OCI-LY3 (cell line): Measurements from ENCODE around the gene MORN4.
A peak's percentile ranks its signal among the peaks of the same experiment; 100 is the strongest.

Experiments
- EZH2phosphoT487 ChIP-seq: fragments of 200-600 bp; shearing (Covaris generic); IDR thresholded peaks from 2 replicates; pipeline ENCODE4 v1.6.1; 2018; ENCODE audit warnings: antibody characterized with exemption, mixed run types, low read depth
- TF ChIP-seq, protein P1 (sequence below): fragments of 200-600, 300-600 bp; sonication (generic); IDR thresholded peaks from 2 replicates; pipeline ENCODE4 v1.5.1; 2014; ENCODE audit warnings: antibody characterized with exemption, low read length, low read depth

DNA sequence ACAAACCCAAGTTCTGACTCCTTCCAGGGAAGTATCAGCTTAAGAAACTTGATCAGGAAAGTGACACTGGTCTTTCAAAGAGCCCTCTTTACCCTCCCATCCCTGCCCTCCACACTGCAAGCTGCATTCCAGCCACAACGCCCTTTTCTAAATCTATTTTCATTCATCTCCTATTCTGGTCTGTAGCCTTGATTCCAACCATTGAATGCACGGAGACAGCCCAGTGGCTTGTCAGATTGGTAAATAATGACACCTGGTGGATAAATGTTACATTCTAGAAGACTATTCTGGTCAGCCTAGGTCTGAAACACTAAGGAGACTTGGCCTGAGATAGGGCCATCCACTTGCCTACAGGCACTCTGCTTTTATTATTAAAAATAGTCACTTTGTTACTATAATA, 20.9 kb downstream of the MORN4 start:
- TF ChIP-seq, protein P1, sequence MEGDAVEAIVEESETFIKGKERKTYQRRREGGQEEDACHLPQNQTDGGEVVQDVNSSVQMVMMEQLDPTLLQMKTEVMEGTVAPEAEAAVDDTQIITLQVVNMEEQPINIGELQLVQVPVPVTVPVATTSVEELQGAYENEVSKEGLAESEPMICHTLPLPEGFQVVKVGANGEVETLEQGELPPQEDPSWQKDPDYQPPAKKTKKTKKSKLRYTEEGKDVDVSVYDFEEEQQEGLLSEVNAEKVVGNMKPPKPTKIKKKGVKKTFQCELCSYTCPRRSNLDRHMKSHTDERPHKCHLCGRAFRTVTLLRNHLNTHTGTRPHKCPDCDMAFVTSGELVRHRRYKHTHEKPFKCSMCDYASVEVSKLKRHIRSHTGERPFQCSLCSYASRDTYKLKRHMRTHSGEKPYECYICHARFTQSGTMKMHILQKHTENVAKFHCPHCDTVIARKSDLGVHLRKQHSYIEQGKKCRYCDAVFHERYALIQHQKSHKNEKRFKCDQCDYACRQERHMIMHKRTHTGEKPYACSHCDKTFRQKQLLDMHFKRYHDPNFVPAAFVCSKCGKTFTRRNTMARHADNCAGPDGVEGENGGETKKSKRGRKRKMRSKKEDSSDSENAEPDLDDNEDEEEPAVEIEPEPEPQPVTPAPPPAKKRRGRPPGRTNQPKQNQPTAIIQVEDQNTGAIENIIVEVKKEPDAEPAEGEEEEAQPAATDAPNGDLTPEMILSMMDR = peak; percentile 25; the same call in 1 of the 2 replicates
- no peak for TF ChIP-seq EZH2phosphoT487
